OCI-LY1 (cell line): ENCODE data around the gene CCDC73.
"Not testable (repeated sequence)": the region's sequence is repeated elsewhere in the genome, so short reads cannot be mapped to it uniquely, and the experiment has no call there.

Source experiments
- CTCF ChIP-seq: fragments of 200-600 bp; sonication (generic), shearing (Covaris generic); IDR thresholded peaks from 2 replicates; pipeline ENCODE4 v1.5.1; 2017; ENCODE audit warnings: mild to moderate bottlenecking, antibody characterized with exemption, low read length, moderate library complexity, mixed read lengths
- EZH2 ChIP-seq: fragments of 200-600 bp; sonication (generic), shearing (Covaris generic); IDR thresholded peaks from 2 replicates; pipeline ENCODE4 v1.8.0; 2017; ENCODE audit warnings: borderline replicate concordance, mixed run types, mild to moderate bottlenecking, antibody characterized with exemption, low read length, moderate library complexity, mixed read lengths

- TF ChIP-seq CTCF, EZH2: not testable (repeated sequence)
Observed at GRCh38 chr11:32708978-32709377, 85.5 kb downstream of the CCDC73 start.
